Transverse colon (tissue), 4 donors: ENCODE data around the gene SLC25A29.

ENCODE experiments used
- CTCF ChIP-seq, 5 experiments: fragments of 200-600 bp in 3 of 5; fragments of 450-650 bp in 2 of 5; sonication (generic) in 3 of 5; IDR thresholded peaks; 1 replicate in 2 of 5; 2 replicates in 3 of 5; pipeline ENCODE4 v1.5.1; 2016 to 2017; ENCODE audit warnings: antibody characterized with exemption in 5 of 5, inconsistent platforms in 3 of 5, mild to moderate bottlenecking in 2 of 5, moderate library complexity in 1 of 5
- POLR2A ChIP-seq: fragments of 450-650 bp; IDR thresholded peaks from one replicate; pipeline ENCODE4 v1.6.1; 2016; ENCODE audit warnings: antibody characterized with exemption, mild to moderate bottlenecking, moderate library complexity
- POLR2AphosphoS5 ChIP-seq, 3 donors: sonication (generic); formaldehyde crosslinking; IDR thresholded peaks; one replicate each; pipeline ENCODE4 v1.6.1; 2016; ENCODE audit warnings: antibody characterized with exemption in 3 of 3

GRCh38 chr14:100292301-100292775 lies 13.9 kb downstream of the SLC25A29 start:
- TF ChIP-seq CTCF (IDR thresholded peaks at IDR 0.05): no peak
- TF ChIP-seq POLR2A: no peak
- TF ChIP-seq POLR2AphosphoS5 (IDR thresholded peaks at IDR 0.05): no peak
